Hepatocyte (in vitro differentiated cells): Measurements from ENCODE around the gene IL3RA. TPM values are rescaled to one million over a fixed set of nuclear protein-coding genes. Genes with fewer than 3 reads are reported as not detected.
A peak's percentile ranks its signal among the peaks of the same experiment; 100 is the strongest.
"Not testable (repeated sequence)": the region's sequence is repeated elsewhere in the genome, so short reads cannot be mapped to it uniquely, and the experiment has no call there.

ENCODE experiments used
- DNase-seq: peaks from one replicate; pipeline ENCODE4 v3.0.0-alpha.2; 2016; ENCODE audit warnings: low spot score
- H2AFZ ChIP-seq: fragments of 200-600 bp; sonication (generic); 2 replicates; pipeline ENCODE4 v1.6.0; 2016; ENCODE audit warnings: antibody characterized with exemption, mild to moderate bottlenecking
- H3K27ac ChIP-seq: fragments of 200-600 bp; sonication (generic); 2 replicates; pipeline ENCODE4 v1.5.1; 2016; ENCODE audit warnings: mild to moderate bottlenecking
- H3K27me3 ChIP-seq: fragments of 200-600 bp; sonication (generic); 2 replicates; pipeline ENCODE4 v1.6.1; 2016
- H3K36me3 ChIP-seq: fragments of 200-600 bp; sonication (generic); replicated peaks from 2 replicates; pipeline ENCODE4 v1.5.1; 2016; ENCODE audit warnings: low read depth; ENCODE audit not compliant: insufficient read depth
- H3K4me1 ChIP-seq: fragments of 200-600 bp; sonication (generic); 2 replicates; pipeline ENCODE4 v1.5.1; 2016; ENCODE audit warnings: mild to moderate bottlenecking, moderate library complexity; ENCODE audit not compliant: insufficient read depth
- H3K4me2 ChIP-seq: fragments of 200-600 bp; sonication (generic); 2 replicates; pipeline ENCODE4 v1.6.0; 2016
- H3K4me3 ChIP-seq: fragments of 200-600 bp; sonication (generic); 2 replicates; pipeline ENCODE4 v1.5.1; 2016; ENCODE audit warnings: mild to moderate bottlenecking
- H3K79me2 ChIP-seq: fragments of 200-600 bp; sonication (generic); 2 replicates; pipeline ENCODE4 v1.6.0; 2017; ENCODE audit warnings: mild to moderate bottlenecking
- H3K9me2 ChIP-seq: fragments of 200-600 bp; sonication (generic); replicated peaks from 2 replicates; pipeline ENCODE4 v1.6.0; 2017; ENCODE audit warnings: mild to moderate bottlenecking; ENCODE audit not compliant: insufficient read depth
- H3K9me3 ChIP-seq: fragments of 200-600 bp; sonication (generic); 2 replicates; pipeline ENCODE4 v1.5.1; 2016; ENCODE audit warnings: low read depth, mild to moderate bottlenecking
- H4K20me1 ChIP-seq: fragments of 200-600 bp; sonication (generic); 2 replicates; pipeline ENCODE4 v1.6.0; 2016; ENCODE audit warnings: mild to moderate bottlenecking; ENCODE audit not compliant: insufficient read depth, poor library complexity, severe bottlenecking
- EZH2 ChIP-seq: fragments of 200-600 bp; sonication (generic); IDR thresholded peaks from 2 replicates; pipeline ENCODE4 v1.6.1; 2016; ENCODE audit warnings: antibody characterized with exemption, mild to moderate bottlenecking, borderline replicate concordance
- EZH2phosphoT487 ChIP-seq: fragments of 200-600 bp; sonication (generic); IDR thresholded peaks from one replicate; pipeline ENCODE4 v1.6.1; 2018; ENCODE audit warnings: antibody characterized with exemption, mild to moderate bottlenecking, low read depth, moderate library complexity; ENCODE audit not compliant: unreplicated experiment, severe bottlenecking
- WGBS: methylation state at CpG from one replicate; pipeline ENCODE4 v1.1.6; 2016; ENCODE audit warnings: low lambda C conversion rate; ENCODE audit errors: missing lambda C conversion rate; 5-methylcytosine and 5-hydroxymethylcytosine counted together
- polyA plus RNA-seq: library from polyadenylated mRNA; unstranded; fragments of >200 nt; fragmentation: Nextera tagmentation; extraction: Ambion mirVana; gene quantifications from 2 replicates; pipeline ENCODE4 v1.2.1, GENCODE V29; 2016
- total RNA-seq: library from RNA; depleted of rRNA; stranded (reverse); fragments of >200 nt; gene quantifications from 2 replicates; pipeline ENCODE4 v1.2.3, GENCODE V29; 2014
- TF ChIP-seq, protein P1 (sequence below): fragments of 200-600 bp; sonication (generic); IDR thresholded peaks from 2 replicates; pipeline ENCODE4 v1.5.1; 2016; ENCODE audit warnings: antibody characterized with exemption, mild to moderate bottlenecking; ENCODE audit not compliant: poor library complexity

Gene IL3RA
- total and polyA plus RNA-seq, 2 experiments from 2014 or later, result 0.30 to 0.42 TPM

DNA sequence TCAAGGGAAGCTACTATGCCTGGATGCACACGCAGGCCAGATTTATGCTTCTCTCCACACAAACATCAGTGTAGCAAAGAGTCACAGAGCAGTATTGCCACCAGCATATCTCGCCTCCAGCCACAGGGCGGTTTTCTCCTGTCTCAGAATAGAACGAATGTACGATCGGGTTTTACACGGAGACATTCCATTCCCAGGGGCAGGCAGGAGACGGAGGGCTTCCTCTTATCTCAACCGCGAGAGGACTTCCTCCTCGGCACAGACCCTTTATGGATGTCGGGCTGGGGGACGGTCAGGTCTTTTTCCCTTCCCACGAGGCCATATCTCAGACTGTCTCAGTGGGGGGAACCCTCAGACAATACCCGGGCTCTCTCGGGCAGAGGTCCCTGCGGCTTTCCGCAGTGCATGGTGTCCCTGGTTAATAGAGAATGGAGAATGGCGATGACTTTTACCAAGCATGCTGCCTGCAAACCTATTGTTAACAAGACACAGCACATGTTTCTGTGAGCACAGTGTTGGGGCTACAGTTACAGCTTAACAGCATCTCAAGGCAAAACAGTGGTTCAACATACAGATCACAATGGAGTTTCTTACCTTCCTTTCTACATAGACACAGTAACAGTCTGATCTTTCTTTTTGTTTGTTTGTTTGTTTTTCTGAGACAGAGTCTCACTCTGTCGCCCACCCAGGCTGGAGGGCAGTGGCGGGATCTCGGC, 43.9 kb upstream of the IL3RA start:
- no peaks in the 10 kb centered on the region for H3K4me1 ChIP-seq
- H3K27me3 ChIP-seq, result no peaks in the 10 kb centered on the region
- no peaks in the 10 kb centered on the region for H3K9me3 ChIP-seq
- H4K20me1 ChIP-seq, result no peaks in the 10 kb centered on the region
- no peak for DNase-seq
- H2AFZ ChIP-seq, result no peak overlapping the region
- H3K27ac ChIP-seq, result no peak overlapping the region
- H3K9me2 ChIP-seq, result no peaks in the 10 kb centered on the region
- H3K4me2 ChIP-seq, result peak overlapping the region; percentile 38
- no peaks in the 10 kb centered on the region for H3K79me2 ChIP-seq
- TF ChIP-seq EZH2phosphoT487, result no peak
- no peaks in the 10 kb centered on the region for H3K36me3 ChIP-seq
- WGBS, result 32% methylated on average over 22 of the region's 22 CpGs
- no peak overlapping the region for H3K4me3 ChIP-seq

DNA sequence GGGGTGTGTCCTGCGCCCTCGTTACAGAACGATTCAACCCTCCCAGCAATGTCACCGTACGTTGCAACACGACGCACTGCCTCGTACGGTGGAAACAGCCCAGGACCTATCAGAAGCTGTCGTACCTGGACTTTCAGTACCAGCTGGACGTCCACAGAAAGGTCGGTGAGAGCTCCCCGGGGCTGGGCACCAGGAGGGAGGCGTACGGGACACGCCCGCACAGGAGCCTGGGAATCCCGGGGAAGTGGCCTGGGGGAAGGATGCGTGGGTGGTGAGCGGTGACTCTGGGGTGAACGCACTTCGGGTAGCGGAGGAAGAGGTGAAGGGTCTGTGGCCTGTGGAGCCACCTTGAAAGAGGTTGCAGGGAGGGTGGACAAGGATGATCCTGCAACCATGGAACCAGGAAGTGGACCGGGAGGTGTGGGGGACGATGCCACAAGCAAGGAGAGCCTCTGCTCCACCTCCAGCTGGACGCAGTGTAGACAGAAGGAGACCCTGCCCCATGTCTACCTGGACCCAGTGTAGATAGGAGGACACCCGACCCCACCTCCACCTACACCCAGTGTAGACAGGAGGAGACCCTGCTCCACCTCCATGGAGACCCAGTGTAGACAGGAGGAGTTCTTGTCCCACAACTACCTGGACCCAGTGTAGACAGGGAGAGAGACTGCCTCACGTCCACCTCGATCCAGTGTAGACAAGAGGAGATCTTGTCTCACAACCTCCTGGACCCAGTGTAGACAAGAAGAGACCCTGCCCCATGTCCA, 42.1 kb upstream of the IL3RA start:
- H3K27ac ChIP-seq, result no peak overlapping the region

DNA sequence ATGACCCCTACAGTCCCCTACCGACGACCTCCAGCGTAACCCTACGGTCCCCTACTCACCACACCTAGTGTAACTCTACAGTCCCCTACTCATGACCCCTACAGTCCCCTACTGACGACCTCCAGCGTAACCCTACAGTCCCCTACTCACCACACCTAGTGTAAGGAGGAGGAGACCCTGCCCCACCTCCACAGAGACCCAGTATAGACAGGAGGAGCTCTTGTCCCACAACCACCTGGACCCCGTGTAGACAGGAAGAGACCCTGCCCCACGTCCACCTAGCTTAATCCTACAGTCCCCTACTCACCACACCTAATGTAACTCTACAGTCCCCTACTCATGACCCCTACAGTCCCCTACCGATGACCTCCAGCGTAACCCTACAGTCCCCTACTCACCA, 41.0 kb upstream of the IL3RA start:
- DNase-seq, result no peak
- Histone ChIP-seq H3K4me1 (no peaks in the 10 kb centered on the region), H3K27me3 (no peaks in the 10 kb centered on the region), H3K4me2 (no peak overlapping the region), H3K9me2 (no peaks in the 10 kb centered on the region), H3K4me3 (no peak overlapping the region), H3K27ac (no peak overlapping the region), H4K20me1 (no peaks in the 10 kb centered on the region), H3K79me2 (no peaks in the 10 kb centered on the region), H3K36me3 (no peaks in the 10 kb centered on the region), H3K9me3 (no peaks in the 10 kb centered on the region), H2AFZ (no peak overlapping the region)
- WGBS, result 91% methylated on average over 10 of the region's 10 CpGs
- TF ChIP-seq, protein P1, sequence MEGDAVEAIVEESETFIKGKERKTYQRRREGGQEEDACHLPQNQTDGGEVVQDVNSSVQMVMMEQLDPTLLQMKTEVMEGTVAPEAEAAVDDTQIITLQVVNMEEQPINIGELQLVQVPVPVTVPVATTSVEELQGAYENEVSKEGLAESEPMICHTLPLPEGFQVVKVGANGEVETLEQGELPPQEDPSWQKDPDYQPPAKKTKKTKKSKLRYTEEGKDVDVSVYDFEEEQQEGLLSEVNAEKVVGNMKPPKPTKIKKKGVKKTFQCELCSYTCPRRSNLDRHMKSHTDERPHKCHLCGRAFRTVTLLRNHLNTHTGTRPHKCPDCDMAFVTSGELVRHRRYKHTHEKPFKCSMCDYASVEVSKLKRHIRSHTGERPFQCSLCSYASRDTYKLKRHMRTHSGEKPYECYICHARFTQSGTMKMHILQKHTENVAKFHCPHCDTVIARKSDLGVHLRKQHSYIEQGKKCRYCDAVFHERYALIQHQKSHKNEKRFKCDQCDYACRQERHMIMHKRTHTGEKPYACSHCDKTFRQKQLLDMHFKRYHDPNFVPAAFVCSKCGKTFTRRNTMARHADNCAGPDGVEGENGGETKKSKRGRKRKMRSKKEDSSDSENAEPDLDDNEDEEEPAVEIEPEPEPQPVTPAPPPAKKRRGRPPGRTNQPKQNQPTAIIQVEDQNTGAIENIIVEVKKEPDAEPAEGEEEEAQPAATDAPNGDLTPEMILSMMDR, result no peak
- TF ChIP-seq EZH2phosphoT487 (no peak), EZH2 (no peak)

More for the DNA sequence above, 42.1 kb upstream of the IL3RA start:
- Histone ChIP-seq H3K27me3 (no peaks in the 10 kb centered on the region), H3K4me1 (no peaks in the 10 kb centered on the region), H3K36me3 (no peaks in the 10 kb centered on the region), H4K20me1 (no peaks in the 10 kb centered on the region), H3K4me3 (no peak overlapping the region), H3K4me2 (no peak overlapping the region), H3K79me2 (no peaks in the 10 kb centered on the region), H3K9me3 (no peaks in the 10 kb centered on the region), H3K9me2 (no peaks in the 10 kb centered on the region), H2AFZ (no peak overlapping the region)
- DNase-seq, result no peak
- WGBS, result 89% methylated on average over 29 of the region's 29 CpGs
- TF ChIP-seq, protein P1, result no peak
- TF ChIP-seq EZH2phosphoT487 (no peak), EZH2 (no peak)

DNA sequence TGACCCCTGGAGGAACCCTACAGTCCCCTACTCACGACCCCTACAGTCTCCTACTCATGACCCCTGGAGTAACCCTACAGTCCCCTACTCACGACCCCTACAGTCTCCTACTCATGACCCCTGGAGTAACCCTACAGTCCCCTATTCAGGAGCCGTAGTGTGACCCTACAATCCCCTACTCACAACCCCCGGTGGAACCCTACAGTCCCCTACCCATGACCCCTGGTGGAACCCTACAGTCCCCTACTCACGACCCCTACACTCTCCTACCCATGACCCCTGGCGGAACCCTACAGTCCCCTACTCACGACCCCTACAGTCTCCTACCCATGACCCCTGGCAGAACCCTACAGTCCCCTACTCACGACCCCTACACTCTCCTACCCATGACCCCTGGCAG, 39.0 kb upstream of the IL3RA start:
- not testable (repeated sequence) for H3K27ac ChIP-seq, H3K36me3 ChIP-seq, H2AFZ ChIP-seq, H3K9me2 ChIP-seq, H4K20me1 ChIP-seq, H3K79me2 ChIP-seq, H3K9me3 ChIP-seq, DNase-seq, H3K4me2 ChIP-seq, H3K4me3 ChIP-seq, H3K27me3 ChIP-seq, H3K4me1 ChIP-seq
- 100% methylated on average over 3 of the region's 8 CpGs for whole genome bisulfite sequencing
